OCI-LY7 (cell line): Measurements from ENCODE around the gene PTTG2.

Source experiments
- CTCF ChIP-seq: fragments of 200-600 bp; sonication (generic); conservative IDR thresholded peaks from 2 replicates; pipeline ENCODE4 v1.5.1; 2014; ENCODE audit warnings: mild to moderate bottlenecking, antibody characterized with exemption, low read length, moderate library complexity, mixed read lengths
- EZH2phosphoT487 ChIP-seq: fragments of 200-600 bp; sonication (generic); IDR thresholded peaks from 2 replicates; pipeline ENCODE4 v1.6.1; 2018; ENCODE audit warnings: low read depth, borderline replicate concordance, mild to moderate bottlenecking, mixed run types, antibody characterized with exemption, low read length, moderate library complexity, mixed read lengths

GRCh38 chr4:37999965-38000364, 39.8 kb downstream of the PTTG2 start:
- TF ChIP-seq EZH2phosphoT487 = no peak
- no peak for TF ChIP-seq CTCF
